ENCODE results near the gene TH.

The TH gene

GRCh38 chr11:2142300-2142759 is 29.3 kb downstream of the TH start:
- no peak for DNase-seq (ENCODE audit: low read depth, low spot score)

- DNase-seq (ENCODE audit: low read depth, low spot score) = no peak
Observed at GRCh38 chr11:2140411-2141400, 30.9 kb downstream of the TH start.

DNA sequence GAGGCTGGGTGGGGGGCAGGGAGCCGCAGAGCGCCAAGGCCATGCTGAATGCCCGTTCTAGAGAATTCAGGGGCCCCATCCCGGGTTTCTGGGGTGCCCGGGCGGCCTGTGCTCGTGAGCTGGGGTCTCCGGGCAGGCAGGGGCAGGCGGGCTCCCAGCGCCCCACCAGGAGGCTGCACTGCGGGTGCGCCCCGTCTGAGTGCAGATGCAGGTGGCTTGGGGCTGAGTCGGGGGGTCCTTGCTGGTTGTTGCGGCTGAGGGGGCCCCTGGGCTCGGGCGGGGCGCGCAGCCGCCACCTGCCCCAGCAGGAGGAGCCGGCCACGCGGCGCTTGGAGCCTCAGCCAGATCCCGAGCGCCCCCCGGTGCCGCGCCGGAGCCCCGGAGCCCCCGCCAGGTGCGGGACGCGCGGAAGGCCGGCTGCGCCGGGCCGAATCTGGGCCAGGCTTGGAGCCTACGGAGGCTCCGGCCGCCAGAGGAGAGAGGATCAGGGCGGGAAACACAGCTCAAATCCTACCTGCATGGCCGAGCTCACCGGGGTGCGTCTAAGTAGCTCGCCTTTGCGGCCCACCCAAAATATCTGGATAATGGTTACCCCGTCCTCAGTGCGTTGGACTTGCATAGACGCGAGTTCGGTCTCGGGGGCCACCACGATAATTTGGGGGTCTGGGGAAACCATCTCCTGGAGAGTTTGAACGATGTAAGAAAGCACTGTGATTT is 31.8 kb downstream of the TH start:
- DNase-seq (ENCODE audit: low read depth, low spot score) = no peak

DNA sequence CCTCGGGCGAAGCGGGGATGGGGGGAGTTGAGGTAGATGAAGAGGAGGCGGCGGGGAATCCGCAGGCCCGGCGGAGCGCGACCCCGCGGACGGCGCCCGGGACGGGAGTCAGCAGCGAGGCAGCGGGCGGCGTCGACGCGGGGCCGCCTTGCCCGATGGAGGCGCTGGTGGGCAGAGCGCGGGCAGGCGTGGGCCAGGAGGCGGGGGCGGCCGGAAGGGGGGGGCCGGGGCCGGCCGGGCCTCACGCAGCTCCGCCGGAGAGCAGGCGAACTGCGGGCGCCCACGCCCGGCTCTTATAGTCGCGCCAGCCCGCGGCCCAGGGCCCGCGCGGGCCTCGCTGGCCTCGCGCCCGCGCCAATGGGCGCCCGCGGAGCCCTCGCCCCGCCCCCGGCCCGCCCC is 32.5 kb downstream of the TH start, which contains the start of gene IGF2:
Gene IGF2, minus strand, starts transcription at position 267 of the 399 bp plus-strand sequence. CDS start 3,866 bp downstream, outside the sequence.
- no peak for DNase-seq (ENCODE audit: low read depth, low spot score)

DNA sequence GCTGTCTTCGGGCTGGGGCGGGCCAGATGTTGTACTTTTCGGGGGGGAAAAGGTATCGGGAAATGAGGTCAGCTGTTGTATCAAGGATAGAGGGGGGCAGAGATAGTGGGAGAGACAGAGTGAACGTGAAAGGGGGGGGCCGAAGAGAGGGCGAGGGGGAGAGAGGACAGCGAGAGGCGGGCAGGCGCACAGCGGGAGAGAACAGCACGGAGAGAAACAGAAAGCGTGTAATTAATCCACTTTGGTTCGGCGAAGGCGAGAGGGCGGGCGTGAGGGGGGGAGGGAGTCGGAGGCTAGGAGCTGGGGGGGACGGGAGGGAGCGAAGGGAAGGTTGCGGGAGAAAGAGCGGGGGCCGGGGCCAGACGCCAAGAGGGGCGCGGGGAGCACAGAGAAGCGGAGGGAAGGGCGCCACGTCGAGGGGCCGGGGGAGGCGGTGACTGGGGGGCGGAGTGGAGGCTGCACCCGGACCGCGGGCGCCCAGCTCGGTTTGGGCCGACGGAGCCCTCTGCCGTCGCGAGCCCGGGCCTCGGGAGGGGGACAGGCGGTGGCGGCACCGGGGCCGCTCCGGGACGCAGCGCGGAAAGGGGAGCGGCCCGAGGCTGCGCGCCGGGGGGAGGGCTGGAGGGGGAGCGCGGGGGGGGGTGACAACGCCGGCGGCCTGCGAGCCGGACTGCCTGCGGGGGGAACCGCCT is 33.0 kb downstream of the TH start:
- DNase-seq (ENCODE audit: low read depth, low spot score) = no peak

- no peak for DNase-seq (ENCODE audit: low read depth, low spot score)
Observed at GRCh38 chr11:2138068-2138430, 33.6 kb downstream of the TH start.

DNA sequence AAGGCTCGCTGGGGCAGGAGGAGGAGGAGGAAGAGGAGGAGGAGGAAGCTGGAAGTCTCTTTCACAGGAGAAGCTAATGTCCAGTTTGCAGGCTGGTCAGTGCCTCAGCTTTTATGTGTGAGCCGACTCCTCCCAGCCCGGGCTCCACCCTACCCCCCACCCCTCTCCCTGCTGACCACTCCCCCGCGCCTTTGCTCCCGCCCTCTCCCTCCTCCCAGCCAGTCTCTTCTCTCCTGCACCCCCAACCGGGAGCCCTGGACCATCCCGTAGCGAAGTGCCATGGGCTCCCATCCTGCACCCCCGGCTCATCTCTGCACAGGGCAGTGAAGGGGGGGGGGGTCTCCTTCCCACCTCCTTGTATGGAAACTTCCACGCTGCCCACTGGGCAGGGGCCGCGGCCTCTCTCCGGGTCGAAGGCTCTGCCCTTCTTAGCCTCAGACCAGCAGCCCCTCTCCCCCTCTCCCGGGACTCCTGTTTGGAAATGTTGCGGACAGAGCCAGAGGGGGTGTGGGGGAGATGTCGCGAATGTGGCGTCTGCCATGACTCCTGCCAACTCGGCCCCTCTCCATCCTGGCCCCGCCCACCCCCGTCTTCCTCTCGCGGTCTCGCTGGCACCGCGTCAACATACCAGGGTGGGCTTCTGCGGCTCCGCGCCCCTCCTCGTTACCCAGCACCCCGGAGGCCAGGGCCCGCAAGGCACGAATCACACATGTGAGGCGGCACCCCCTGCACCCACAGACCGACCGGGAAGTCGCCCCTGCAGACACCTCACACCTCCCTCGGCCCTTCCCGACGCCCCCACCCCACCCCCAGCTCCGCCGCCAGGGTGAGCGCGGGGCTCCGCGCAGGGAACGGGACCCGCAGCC is 34.2 kb downstream of the TH start:
- no peak for DNase-seq (ENCODE audit: low read depth, low spot score)

DNA sequence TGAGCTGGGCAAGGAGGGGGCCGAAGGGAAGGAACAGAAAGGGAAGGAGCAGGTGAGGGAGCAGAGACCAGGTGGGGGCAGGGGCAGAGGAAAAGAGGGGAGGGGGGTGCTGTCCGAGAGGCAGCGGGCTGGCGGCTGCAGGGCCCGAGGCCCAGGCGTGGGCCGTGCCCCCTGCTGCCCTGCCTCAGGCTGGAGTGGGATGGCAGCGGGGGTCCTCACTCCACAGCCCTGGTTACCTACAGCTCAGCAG is 34.7 kb downstream of the TH start:
- no peak for DNase-seq (ENCODE audit: low read depth, low spot score)

DNA sequence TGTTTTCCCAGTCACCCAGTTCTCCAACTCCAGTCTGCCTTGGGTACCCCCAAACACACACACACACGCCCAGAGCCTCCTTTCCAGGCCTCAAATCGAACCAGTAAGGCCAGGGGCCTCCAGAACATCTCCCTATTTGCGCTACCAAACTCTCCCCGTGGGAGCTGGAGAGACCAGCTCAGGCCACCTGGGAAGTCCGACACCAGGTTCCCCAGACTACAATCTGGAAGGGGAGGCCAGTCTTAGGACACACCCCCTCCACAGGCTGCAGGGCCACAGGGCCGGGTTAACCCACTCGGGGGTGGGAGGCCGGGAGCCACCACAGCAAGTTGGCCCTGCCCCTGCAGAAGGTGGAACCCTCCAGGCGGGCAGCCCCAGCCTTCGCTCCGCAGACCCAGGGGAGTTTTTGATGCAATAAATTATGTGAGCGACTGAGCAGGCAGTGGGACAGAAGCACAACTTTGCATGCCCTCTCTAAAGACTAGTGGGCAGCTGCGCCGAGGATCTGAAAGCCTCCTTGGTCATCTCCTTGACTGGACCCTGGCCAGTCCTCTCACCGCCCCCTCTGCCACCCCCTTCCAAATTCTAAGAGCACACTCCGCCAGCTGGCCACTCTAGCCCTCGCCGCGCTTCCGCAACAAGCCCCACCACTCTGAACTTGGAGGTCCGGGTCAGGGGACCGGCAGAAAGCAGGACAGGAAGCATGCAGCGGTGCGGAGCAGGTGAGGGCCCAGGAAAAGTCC is 35.2 kb downstream of the TH start:
- no peak for DNase-seq (ENCODE audit: low read depth, low spot score)

DNA sequence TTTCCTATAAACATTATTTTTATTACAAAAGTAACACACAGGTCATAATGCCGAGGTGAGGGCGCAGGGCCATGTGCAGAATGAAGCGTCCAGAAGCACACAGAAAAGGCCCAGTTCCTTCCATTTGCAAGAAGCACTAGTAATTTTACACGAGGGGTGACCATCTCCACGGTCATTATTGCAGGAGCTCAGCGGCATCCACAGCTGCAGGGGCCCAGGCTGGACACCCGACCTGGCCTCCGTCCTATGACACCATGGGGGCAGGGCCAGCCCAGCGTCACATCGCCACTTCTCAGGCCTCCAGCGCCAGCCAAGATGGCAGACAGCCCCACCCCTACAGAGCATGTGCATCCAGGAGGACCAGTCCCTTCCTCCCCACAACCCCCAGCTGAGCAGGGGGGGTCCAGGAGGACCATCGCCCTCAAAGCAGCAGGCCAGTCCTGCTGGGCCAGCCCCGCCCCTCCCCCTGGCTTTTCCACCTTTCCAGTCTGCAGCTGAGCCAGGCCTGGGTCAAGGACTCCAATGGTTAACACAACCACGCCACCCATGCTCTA is 35.9 kb downstream of the TH start:
- DNase-seq (ENCODE audit: low read depth, low spot score) = no peak

- DNase-seq (ENCODE audit: low read depth, low spot score) = no peak
Observed at GRCh38 chr11:2135018-2135569, 36.5 kb downstream of the TH start.

- no peak for DNase-seq (ENCODE audit: low read depth, low spot score)
Observed at GRCh38 chr11:2134022-2135010, 37.3 kb downstream of the TH start.

DNA sequence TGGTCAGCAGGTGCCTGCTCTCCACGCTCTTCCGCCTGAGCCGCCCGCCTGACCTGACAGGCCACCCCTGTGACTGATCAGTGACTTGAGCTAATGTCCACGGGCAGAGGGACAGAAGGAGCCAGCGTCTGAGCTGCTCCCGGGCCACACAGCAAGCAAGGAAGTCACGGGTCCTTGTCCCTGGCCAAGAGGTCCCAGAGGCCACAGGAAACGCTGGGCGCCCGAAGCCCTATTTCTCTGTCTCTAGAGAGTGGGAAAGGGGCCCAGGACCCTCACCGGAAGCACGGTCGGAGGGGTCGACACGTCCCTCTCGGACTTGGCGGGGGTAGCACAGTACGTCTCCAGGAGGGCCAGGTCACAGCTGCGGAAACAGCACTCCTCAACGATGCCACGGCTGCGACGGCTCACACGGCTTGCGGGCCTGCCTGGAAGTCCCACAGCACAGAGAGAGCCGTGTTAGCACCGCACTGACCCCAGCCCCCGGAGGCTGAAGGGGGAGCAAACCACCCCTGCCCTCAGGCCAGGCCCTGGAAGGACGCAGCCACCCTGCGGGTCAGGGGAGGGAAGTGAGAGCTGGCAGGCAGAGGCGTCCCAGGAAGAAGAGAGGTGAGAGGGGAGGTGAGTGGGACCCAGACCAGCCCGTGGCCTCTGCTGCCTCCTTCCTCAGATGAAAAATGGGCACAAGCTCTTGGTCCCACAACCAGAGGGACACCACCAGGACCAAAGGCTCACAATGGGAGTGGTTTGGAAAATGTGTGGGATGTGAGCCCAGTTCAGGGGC is 38.2 kb downstream of the TH start:
- DNase-seq (ENCODE audit: low read depth, low spot score) = no peak

DNA sequence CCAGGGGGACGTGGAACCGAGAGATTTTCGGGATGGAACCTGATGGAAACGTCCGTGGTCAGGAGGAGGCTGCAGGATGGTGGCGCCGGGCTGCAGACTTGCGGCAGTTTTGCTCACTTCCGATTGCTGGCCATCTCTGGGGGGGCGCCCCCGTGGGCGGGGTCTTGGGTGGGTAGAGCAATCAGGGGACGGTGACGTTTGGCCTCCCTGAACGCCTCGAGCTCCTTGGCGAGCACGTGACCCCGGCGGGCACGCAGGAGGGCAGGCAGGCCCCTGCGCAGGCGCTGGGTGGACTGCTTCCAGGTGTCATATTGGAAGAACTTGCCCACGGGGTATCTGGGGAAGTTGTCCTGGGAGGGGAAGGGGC is 38.8 kb downstream of the TH start:
- no peak for DNase-seq (ENCODE audit: low read depth, low spot score)

DNA sequence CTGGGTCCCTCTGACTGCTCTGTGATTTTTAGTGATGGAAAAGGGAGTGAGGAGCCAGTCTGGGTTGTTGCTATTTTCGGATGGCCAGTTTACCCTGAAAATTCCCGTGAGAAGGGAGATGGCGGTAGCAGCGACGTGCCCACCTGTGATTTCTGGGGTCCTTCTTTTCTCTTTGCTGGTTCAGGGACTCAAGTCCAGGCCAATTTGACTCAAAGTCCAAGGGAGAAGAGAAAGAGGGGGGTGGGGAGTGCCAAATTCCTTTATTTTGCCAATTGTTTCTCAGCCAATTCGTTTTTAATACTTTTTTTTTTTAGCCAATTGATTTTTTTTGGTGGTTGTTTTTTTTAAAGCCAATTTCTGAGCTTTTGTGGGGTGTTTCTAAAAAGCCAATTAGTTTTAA is 39.4 kb downstream of the TH start:
- DNase-seq (ENCODE audit: low read depth, low spot score) = no peak

- no peak for DNase-seq (ENCODE audit: low read depth, low spot score)
Observed at GRCh38 chr11:2131371-2132236, 40.0 kb downstream of the TH start.

GRCh38 chr11:2130881-2131352 is 40.7 kb downstream of the TH start:
- DNase-seq (ENCODE audit: low read depth, low spot score) = no peak

Measured in iPS DF 19.7 (cell line).